Hindlimb muscle (tissue), 1 donor: ENCODE measurements around the gene VWC2L. TPM values are rescaled to one million over a fixed set of nuclear protein-coding genes. Genes with fewer than 3 reads are reported as not detected.

Experiments used
- DNase-seq: peaks from one replicate; pipeline ENCODE4 v3.0.0-alpha.2; 2013
- polyA plus RNA-seq: library from polyadenylated mRNA; unstranded; fragments of 120-200 nt; gene quantifications from one replicate; pipeline ENCODE4 v1.2.1, GENCODE V29; 2013; ENCODE audit not compliant: insufficient read length

The VWC2L gene
- polyA plus RNA-seq, 1 donor = not detected

- no peak for DNase-seq
These were observed 132.0 kb downstream of the VWC2L start for GRCh38 chr2:214542866-214543265.

GRCh38 chr2:214543386-214543955, 132.6 kb downstream of the VWC2L start:
- DNase-seq = no peak

GRCh38 chr2:214545898-214546542, 135.2 kb downstream of the VWC2L start:
- DNase-seq = no peak

DNA sequence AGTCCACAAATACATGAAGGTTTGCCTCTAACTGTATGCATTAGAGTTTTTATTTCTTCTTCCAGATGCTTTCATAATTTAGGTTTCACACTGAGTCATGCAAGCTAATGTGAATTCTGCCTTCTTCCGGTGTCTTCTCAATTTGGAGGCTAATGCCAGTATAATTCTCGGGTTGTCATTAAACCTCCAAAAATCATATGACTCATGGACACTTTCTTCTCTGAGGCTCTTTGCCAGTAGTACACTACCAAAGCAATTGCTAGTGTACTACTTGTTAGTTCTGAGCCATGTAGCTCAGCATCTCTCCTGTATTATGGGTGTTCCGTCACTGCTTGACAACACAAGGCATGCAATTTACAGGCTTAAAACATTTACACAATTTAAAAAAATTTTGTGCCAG, 137.1 kb downstream of the VWC2L start:
- DNase-seq = no peak

DNA sequence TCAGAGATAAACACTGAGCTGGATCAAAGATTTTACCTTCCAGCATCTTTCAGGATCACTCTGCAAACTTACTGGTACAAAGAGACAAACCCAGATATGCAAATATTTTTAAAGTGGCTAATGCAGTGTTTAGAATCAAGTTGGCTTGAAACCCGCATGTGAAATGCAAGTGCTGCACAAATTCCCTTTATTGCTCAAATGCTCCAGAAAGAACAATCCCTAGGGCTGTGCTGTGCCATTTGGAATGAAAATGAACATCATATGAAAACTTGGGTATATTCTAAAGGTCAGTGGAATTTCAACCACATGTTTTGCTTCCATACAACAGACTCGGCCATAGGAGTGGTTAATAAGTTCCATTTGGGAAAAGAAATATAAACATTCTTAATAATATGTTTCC, 139.1 kb downstream of the VWC2L start:
- no peak for DNase-seq

DNA sequence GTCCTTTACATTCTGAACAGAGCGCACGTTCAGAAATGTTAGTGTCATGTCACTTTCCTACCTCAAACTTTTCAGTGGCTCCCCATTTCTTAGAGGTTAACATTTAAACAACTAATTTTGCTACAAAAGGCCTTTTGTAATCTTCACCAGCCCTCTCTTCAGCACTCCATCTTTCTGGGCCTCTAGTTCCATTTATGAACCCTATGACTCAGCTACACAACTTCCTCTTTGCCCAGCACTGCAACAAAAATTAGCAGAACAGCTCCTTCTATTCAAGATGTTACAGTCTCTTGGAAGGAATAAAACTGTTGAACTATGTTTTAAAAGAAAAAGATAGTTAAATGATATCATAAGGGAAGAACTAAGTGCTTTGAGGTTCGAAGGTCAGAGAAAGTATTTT, 139.9 kb downstream of the VWC2L start:
- no peak for DNase-seq

- DNase-seq = no peak
These were observed 147.0 kb downstream of the VWC2L start for GRCh38 chr2:214557884-214558283.

DNA sequence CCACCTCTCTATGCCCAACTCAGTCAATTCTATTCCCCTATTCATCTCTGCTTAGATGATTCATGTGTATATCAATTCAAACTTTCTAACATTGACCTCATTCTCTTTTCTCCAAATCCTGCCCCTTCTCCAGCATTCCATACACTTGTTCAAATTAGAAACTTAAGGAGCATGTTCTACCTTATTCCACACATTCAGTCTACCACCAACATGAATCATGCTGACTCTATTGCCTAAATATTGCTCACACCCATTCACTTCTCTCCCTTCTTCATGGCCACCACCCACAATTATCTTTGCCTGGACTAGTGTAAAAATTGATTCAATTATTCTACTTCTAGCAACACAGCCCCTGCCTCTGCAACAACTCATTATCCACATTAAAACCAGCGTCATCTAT, 147.5 kb downstream of the VWC2L start:
- no peak for DNase-seq

DNA sequence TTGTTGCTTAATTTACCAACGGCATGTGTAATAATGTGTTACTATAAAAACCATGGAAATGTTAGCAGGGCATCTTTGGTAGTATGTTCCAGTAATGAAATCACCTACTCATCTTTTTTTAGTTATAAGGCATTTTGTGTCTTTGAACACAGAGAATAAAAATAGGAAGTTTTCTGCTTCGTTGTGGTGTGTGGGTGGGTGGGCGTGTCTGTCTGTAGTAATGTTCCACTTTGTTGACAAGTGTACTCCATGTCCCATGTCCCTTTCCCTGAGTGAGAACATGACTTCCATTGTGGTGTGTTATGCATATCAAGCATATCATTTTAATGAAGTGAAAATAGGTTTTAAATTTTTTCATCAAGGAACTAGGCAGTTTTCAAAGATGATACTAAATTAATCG, 149.3 kb downstream of the VWC2L start:
- no peak for DNase-seq

- no peak for DNase-seq
These were observed 149.8 kb downstream of the VWC2L start for GRCh38 chr2:214560618-214561190.

DNA sequence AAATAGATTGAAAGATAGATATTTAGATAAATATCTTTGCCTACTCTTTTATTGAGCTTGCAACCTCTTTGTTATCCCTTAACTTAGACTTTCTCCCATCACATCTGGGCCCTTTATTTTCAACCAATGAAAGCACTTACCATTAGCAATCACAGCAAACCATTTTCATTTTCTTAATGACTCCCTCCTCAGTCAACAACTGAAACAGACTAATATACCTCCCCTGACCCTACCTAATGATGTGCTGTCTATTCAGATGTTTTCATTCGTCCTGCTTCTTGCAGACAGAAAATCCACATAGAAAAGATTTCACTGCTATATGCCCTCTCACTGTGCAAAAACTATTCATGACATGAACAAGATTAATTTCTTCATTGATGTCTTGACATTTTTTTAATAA, 154.4 kb downstream of the VWC2L start:
- no peak for DNase-seq

- DNase-seq = no peak
These were observed 155.6 kb downstream of the VWC2L start for GRCh38 chr2:214566457-214566856.

- no peak for DNase-seq
These were observed 158.7 kb downstream of the VWC2L start for GRCh38 chr2:214569419-214570035.

DNA sequence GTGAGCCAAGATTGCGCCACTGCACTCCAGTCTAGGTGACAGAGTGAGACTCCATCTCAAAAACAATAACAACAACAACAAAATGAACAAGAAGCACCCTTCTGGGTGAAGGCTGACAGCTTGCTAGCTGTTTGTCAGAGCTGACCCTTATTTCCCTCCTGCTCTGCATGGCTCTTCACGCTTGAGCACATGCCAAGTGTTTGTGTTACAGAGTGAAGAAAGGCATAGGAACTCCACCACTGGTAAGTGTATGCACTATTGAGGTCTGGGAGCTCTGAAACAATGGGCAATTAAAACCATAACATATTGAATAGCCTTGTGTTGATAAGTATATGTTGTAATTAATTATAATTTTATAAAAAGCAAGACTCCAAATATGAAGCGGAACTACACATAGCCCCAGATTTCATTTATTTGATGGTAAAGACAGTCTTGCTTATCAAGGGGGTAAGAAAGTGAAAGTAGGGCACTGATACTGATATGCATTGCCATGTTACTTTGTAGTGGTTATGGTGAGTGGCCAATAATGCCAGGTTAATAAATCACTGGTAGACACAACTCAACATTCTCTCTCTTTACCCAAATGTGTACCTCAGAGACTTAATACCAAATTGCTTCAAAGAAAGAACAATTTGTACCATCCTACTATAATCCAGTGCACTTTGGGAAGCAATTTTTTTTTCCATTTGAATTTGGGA, 163.4 kb downstream of the VWC2L start:
- DNase-seq = no peak

GRCh38 chr2:214575030-214575429, 164.2 kb downstream of the VWC2L start:
- DNase-seq = no peak

DNA sequence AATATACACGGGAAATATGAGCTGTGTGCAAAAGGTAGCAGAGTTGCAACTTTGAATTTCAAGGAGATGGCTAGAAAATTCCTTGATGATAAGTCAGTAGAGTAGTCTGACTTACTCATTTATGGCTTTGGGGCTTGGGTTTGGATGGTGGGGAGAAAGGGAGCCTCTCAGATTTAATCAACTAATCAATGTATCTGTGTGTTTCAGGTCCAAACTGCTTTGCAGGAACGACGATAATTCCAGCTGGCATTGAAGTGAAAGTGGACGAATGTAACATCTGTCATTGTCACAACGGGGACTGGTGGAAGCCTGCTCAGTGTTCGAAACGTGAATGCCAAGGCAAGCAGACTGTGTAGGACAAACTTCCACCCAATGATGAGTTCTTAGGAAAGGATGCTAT, 164.6 kb downstream of the VWC2L start:
- DNase-seq = no peak

- no peak for DNase-seq
These were observed 166.9 kb downstream of the VWC2L start for GRCh38 chr2:214577769-214578168.

- no peak for DNase-seq
These were observed 167.6 kb downstream of the VWC2L start for GRCh38 chr2:214578442-214578841.

- no peak for DNase-seq
These were observed 168.2 kb downstream of the VWC2L start for GRCh38 chr2:214579035-214579434.

DNA sequence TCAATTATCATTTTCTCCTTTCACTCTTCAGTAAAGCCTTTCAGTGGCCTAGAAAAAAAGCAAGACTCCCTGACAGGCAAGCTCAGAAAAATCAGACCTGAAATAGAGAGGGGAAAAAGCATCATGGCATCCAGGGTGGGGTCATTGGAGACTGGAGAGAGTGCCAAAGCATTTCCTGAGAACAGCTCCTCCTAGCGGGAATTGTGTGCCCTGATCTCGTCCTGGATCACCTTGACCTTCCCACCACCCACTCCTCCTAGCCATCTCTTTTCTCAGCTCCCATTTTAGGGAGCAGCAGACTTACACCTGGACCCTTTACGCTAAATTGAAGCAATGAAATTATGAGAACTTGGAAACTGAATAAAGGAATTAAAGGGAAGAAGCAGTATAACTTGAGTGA, 176.6 kb downstream of the VWC2L start:
- DNase-seq = no peak

DNA sequence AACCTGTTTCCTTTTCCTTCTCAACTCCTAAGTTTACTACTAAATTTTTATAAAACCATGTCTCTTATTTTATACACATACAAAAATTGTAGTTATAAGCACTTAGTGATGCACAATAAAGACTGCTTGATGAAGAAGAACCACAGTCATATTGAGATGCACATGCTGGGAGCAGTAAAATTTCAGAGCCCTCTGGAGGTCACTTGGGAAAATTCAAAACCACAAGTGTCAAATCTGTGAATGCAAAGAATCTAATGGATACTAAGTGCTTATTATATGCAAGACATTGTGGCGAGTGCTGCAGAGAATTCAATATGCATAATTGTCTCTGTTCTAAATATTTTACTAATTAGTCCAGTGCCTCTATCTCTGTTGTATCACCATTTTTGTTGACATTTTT, 180.5 kb downstream of the VWC2L start:
- no peak for DNase-seq

DNA sequence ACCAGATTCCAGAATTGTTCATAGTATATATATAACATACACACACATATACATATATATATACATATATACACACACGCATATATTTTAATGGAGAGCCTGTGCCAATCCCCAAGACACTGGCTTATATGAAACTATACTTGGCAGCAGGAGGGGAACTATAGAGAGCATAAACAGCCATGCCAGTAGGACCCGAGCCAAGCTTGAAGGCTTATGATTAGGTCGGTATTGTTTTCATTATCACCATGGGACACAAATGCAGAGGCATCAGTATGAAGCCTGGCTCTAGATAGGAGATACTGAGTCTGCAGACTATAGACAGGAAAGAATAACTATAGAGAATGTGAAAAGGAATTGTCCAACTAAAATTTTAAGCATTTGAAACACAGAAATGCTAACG, 181.2 kb downstream of the VWC2L start:
- DNase-seq = no peak

GRCh38 chr2:214593727-214594126, 182.9 kb downstream of the VWC2L start:
- no peak for DNase-seq
